Esophagus squamous epithelium (tissue), 4 donors: ENCODE results near the gene CLIC6.

Experiments used
- CTCF ChIP-seq, 6 experiments: fragments of 450-650 bp in 4 of 6; fragments of 200-600 bp in 2 of 6; sonication (generic) in 2 of 6; IDR thresholded peaks; one replicate each; pipeline ENCODE4 v1.5.1; 2016 to 2019; ENCODE audit warnings: antibody characterized with exemption in 6 of 6, mild to moderate bottlenecking in 4 of 6, moderate library complexity in 4 of 6
- POLR2A ChIP-seq, 4 donors: fragments of 450-650 bp; IDR thresholded peaks; one replicate each; pipeline ENCODE4 v1.6.1; 2017; ENCODE audit warnings: antibody characterized with exemption in 4 of 4, mild to moderate bottlenecking in 4 of 4, moderate library complexity in 3 of 4

- no peak for TF ChIP-seq CTCF (IDR thresholded peaks at IDR 0.05)
- no peak for TF ChIP-seq POLR2A (IDR thresholded peaks at IDR 0.05)
Observed at GRCh38 chr21:34675871-34676270, 7.1 kb downstream of the CLIC6 start.
